NAMALWA (cell line): ENCODE data around the gene SH3BP5.
A peak's percentile ranks its signal among the peaks of the same experiment; 100 is the strongest.

Source experiments
- DNase-seq: peaks from one replicate; pipeline ENCODE4 v3.0.0-alpha.2; 2015; ENCODE audit warnings: low spot score

SH3BP5 gene

DNA sequence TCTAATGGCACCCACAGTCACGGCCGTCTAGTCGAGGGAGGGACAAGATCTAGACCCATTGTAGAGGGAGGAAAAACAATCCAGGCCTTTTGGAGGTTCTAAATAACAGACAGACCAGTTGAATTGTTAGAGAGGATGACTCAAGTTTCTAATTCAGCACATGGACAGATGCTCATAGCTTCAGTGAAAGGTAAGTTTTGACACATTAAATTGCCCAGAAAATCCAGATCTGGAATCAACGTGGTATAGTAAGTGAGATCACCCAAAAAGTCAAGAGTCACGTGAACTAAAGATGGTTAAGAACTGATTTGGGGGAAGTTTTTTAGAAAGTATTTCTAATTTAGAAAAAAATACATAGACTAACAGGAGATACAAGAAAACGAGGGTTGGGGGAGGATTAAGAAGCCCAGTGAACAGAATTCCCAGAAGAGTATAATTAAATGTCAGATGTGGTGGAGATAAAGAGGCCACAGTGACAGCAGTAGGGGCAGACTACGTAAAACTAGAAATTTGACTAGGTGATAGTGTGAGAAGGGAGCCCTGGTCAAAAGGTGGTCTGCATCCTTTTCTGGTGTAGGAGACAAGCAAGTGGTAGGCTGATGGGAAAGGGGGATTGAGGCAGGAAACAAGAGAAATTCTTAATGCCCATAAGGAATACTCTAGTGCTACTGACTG, 79.2 kb downstream of the SH3BP5 start:
- DNase-seq, result no peak

- no peak for DNase-seq
These were observed 86.2 kb downstream of the SH3BP5 start for GRCh38 chr3:15246186-15246585.

GRCh38 chr3:15243822-15244482, 88.4 kb downstream of the SH3BP5 start:
- no peak for DNase-seq

DNA sequence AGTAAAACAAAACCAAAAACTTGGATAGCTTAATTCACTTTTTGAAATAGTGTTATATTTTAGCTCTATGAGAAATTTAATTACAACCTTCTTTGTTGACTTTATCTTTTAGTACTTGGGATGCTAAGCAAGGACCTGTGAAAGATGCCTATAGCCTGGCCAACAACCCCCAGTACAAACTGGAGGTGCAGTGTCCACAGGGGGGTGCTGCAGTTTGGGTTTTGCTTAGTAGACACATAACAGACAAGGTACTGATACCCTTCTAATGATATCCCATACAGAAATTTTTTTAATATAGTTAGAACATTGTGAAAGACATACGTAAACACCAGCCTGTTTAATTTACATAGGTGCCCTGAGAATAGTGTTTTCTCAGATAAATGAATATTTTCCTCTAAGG, 91.0 kb downstream of the SH3BP5 start:
- DNase-seq, result peak; percentile 62

- DNase-seq, result no peak
These were observed 103.1 kb downstream of the SH3BP5 start for GRCh38 chr3:15229262-15229661.

- no peak for DNase-seq
These were observed 104.2 kb downstream of the SH3BP5 start for GRCh38 chr3:15228147-15228546.

DNA sequence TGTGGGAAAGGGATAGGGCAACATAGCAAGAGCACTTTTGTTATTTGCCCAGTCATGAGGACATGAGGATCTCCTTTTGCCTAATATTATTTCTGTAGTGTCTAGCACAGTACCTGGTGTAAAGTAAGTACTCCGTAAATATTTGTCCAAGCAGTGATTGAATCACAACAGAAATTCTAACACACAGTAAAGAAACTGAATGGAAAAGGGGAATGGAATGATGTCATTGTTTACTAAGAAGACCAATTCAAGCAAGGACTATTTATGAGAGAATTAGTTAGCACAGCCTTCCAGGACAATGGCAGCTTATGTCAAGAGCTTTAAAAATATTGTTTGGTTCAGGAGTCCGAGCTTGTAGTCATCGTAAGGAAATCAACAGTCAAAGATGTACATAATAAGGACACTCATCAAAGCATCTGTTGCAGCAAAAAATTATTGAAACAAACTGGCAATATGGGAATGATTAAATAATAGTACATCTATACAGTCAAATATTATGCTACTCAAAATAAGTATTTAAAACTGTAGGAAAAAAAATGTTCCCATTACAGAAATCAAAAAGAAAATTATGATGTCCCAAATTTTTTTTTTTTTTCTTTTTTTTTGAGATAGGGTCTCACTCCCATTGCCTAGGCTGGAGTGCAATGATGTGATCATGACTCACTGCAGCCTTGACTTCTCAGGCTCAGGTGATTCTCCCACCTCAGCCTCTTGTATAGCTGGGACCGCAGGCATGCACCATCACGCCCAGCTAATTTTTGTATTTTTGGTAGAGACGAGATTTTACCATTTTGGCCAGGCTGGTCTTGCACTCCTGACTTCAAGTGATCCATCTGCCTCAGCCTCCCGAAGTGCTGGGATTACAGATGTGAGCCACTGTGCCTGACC, 108.5 kb downstream of the SH3BP5 start:
- DNase-seq, result no peak

- DNase-seq, result no peak
These were observed 110.7 kb downstream of the SH3BP5 start for GRCh38 chr3:15221574-15222217.

DNA sequence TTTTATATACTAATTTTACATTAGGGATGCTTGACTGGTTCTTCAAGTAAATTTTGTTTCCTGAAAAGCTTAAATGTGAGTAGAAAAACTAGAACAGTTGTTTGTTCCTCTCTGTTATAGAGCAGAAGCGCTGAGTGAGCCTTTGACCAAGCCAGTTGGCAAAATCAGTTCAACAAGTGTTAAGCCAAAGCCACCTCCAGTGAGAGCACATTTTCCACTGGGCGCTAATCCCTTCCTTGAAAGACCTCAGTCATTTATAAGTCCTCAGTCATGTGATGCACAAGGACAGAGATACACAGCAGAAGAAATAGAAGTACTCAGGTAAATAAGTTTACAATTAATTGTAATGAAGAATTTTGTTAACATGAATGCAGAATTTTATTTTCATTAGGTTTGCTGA, 111.7 kb downstream of the SH3BP5 start:
- DNase-seq, result no peak

- DNase-seq, result no peak
These were observed 112.3 kb downstream of the SH3BP5 start for GRCh38 chr3:15220056-15220455.

DNA sequence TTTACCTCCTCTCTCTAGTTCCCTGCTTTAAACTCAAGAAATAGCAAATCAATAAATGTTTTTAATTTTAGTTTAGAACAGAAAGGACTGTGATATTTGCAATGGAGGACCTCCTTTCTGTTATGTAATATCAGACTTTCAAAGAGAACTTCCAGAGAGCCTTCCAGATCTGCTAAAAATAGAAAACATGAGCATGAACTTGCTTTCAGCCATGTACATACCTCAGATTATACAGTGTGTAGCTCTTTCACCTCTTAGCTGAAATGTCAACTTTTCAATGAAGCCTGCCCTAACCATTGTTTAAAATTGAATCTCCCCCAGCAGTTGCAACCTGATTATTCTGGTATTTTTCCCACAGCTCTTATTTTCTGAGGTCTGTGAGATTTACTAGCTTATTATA, 113.7 kb downstream of the SH3BP5 start:
- DNase-seq, result no peak

- peak; percentile 53 for DNase-seq
These were observed 114.5 kb downstream of the SH3BP5 start for GRCh38 chr3:15217841-15218267.

DNA sequence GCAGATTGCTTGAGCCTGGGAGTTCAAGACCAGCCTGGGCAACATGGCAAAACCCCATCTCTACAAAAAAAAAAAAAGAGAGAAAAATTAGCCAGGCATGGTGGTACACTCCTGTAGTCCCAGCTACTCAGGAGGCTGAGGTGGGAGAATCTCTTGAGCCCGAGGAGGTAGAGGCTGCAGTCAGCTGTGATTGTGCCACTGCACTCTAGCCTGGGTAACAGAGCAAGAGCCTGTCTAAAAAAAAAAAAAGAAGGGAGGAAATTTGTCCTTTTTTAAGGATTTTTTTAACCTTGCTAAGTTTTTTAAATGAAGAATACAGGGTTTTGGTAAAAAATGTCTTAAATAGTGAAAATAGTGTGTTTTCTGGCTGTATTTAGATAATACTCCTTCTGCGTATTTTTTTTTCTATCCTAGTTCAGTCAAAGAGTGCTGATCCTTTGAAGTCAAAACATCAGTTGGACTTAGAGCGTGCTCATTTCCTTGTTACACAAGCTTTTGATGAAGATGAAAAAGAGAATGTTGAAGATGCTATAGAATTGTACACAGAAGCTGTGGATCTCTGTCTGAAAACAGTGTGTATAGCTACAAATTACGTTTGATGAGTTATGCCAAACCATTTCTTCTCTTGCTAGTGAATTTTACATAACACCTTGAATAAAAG, 115.2 kb downstream of the SH3BP5 start:
- DNase-seq, result peak; percentile 43

GRCh38 chr3:15216501-15216900, 115.9 kb downstream of the SH3BP5 start:
- DNase-seq, result no peak

- DNase-seq, result peak; percentile 26
These were observed 116.4 kb downstream of the SH3BP5 start for GRCh38 chr3:15215996-15216395.

DNA sequence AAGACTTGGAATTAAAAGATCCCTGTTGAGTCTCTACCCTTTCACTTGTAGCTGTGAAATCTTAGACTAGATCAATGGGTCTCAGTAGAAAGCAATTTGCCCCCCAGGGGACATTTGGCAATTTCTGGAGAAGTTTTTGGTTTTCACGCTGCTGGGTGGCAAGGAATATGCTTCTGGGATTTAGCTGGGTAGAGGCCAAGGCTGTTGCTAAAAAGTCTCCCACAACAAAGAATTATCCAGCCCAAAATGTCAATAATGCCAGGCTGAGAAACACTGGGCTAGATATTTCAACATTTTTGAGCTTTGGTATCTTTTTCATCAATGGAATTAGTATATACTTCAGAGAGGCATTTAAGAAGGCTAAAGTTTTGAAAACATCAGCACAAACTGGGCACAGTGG, 117.6 kb downstream of the SH3BP5 start:
- no peak for DNase-seq

DNA sequence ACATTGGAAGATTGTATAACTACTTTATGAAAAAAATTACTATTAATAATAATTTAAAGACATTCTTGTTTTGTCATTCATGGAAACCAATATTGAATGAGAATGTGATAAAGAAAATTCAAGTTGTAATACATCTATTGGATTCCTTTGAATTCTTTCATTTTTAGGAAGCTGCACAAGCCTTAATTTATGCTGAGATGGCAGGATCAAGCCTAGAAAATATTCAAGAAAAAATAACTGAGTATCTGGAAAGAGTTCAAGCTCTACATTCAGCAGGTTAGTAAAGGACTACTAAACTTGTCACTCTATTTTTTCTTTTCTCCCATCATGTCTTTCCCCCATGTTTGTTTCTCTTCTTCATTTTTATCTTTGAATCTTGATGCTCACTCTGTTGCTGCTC, 120.4 kb downstream of the SH3BP5 start:
- DNase-seq, result no peak

DNA sequence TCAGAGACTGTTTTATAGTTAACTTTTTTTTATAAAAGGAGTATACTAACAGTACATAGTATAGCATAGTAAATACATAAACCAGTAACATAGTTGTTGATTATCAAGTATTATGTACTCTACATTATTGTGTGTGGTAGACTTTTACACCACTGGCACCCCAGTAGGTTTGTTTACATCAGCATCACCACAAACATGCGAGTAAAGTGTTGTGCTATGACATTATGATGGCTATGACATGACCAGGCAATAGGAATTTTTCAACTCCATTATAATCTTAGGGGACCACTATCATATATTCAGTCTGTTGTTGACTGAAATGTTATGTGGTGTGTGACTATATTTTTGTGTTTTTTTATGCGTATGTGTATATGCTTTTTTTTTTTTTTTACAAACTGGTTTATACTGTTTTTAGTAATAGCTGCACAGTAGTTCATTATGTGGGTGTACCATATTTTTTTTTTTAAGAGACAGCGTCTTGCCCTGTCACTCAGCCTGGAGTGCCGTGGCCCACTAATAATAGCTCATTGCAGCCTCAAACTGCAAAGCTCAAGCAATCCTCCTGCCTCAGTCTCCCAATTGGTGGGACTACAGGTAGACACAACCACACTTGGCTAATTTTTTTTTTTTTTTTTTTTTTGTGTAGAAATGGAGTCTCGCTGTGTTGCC, 124.4 kb downstream of the SH3BP5 start:
- peak; percentile 17 for DNase-seq

DNA sequence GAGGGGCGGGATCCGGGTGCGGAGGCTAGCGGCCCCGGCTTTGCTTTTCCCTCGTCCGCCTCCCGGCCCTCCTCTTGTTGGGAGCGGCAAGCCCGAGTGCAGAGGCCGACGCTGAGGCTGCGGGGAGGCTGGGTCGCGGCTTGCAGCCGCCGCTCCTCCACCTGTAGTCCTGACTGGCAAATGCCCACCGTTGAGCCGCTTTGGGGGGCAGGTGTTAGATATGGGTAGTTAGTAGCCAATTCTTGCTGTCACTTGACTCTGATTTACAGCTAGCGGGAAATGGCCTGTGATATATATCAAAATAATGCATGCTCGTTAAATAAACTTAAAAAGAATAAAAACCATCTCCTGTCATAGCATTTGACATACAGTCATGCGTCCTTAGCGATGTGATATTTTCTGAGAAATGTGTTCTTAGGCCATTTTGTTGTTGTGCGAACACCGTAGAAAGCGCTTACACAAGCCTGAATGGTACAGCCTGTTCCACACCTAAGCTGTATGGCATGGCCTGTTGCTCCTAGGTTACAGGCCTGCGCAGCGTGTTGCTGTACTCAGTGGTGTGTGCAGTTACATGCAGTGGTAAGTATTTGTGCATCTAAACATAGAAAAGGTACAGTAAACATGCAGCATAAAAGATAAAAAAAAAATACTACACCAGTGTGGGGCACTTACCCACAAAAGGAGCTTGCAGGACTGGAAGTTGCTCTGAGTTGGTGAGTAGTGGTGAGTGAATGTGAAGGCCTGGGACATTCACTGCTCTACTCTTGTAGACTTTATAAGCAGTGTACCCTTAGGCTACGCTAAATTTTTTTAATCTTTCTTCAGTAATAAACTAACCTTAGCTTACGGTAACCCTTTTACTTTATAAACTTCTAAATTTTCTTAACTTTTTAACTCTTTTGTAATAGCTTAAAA, 125.5 kb downstream of the SH3BP5 start:
- DNase-seq, result peak; percentile 77
